Measurements from ENCODE around the gene IPO4. TPM values are rescaled to one million over a fixed set of nuclear protein-coding genes. Genes with fewer than 3 reads are reported as not detected.

IPO4 gene
- total and polyA plus RNA-seq, 4 donors: 13.6 to 32.9 (median 23.0) TPM

- TF ChIP-seq REST (IDR thresholded peaks at IDR 0.05): no peak
Measured at GRCh38 chr14:24172261-24172860, 16.3 kb downstream of the IPO4 start (continued).

DNA sequence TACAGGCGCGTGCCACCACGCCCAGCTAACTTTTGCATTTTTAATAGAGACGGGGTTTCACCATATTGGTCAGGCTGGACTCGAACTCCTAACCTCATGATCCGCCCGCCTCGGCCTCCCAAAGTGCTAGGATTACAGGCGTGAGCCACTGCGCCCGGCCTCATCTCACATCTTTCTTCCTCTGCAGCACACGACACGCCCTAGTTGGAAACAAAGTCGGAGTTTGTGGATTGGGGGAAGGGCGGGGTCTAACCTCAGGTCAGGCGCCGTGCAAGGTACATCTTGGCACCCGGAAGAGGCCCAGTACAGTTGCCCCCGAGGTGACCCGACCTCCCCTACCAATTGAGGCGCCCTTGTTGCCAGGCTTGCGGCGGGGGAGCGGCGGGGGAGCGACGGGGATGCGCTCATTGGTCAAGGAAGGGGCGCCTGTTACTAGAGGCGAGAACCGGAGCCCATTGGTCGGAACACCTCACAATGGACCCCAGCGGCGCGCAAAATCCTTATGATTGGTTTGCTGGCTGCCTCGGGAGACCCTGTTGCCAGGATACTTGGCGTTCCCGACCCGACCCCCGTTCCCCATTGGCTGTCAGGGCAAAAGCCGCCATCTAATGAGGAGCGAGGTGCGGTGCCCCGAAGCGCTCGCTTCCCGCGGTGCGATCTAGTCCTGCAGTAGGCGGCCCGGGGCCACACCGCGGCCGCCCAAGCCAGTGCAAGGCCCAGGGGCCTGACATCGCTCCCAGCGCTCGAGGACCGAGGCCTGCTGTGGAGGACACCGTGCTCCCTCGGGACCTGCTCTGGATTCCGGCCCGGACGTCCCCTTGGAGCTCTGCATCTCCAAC, 17.0 kb downstream of the IPO4 start, which contains the start of gene REC8:
Gene REC8, plus strand, starts transcription at position 659 of the 839 bp plus-strand sequence. CDS start 473 bp downstream, outside the sequence.
- Histone ChIP-seq H3K27ac (ENCODE audit: low read depth in 1 of 2, low read length in 2 of 2) (peak within 1 kb of the TSS in 1 of 2 donors; percentile 17), H3K9me3 (ENCODE audit: control insufficient read depth in 4 of 4, low read length in 3 of 4) (no peaks in the 10 kb centered on the region), H3K4me1 (ENCODE audit: control insufficient read depth in 4 of 4, insufficient read depth in 4 of 4, low read length in 3 of 4) (no peaks in the 10 kb centered on the region), H3K9ac (ENCODE audit: low read depth in 1 of 2, low read length in 2 of 2) (no peak within 1 kb of the TSS), H3K27me3 (ENCODE audit: control insufficient read depth in 4 of 4, insufficient read depth in 4 of 4, low read length in 3 of 4) (no peaks in the 10 kb centered on the region), H3K4me3 (ENCODE audit: low read depth in 1 of 3, low read length in 3 of 3) (no peak within 1 kb of the TSS), H3K36me3 (ENCODE audit: control insufficient read depth in 4 of 4, insufficient read depth in 3 of 4, low read depth in 1 of 4, low read length in 3 of 4) (peaks cover 3 to 36% (median 17%) of the 10 kb centered on the region in 4 donors)
- TF ChIP-seq SP1 (IDR thresholded peaks at IDR 0.05) (peak; percentile 47), RAD21 (IDR thresholded peaks at IDR 0.05) (no peak), RXRA (IDR thresholded peaks at IDR 0.05) (peak in 1 of 2 donors; percentile 38), NR2F2 (IDR thresholded peaks at IDR 0.05) (peak; percentile 45)
- 61% methylated on average over 63 of the region's 63 CpGs for WGBS
- peak; percentile 66 for DNase-seq (ENCODE audit: low spot score)

DNA sequence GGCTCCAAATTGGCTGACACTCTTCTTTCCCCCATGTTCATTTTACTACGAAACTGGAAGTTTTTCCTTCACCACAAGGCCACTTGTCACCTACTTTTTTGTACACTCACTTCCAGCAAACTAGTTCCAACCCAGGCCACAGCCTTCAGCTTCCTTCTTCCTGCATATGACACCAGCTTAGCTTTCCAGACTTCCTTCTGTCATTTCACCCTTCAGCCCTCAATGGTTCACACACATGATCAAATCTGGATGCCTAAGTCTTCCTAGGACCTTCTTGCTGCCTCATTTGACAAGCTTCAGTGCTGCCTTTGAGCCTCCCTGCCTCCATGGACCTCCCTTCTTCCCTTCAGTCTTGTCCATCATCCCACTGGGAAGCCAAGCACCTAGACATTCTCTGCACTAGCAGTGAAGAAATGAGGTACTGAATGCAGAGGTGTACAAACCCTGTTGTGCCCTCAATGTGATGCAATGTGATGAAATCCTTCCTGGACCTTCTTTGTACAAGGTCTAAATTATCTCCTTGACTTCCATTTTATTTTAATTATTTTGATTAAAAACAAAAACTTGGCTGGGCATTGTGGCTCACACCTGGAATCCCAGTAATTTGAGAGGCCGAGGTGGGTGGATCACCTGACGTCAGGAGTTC, 21.0 kb downstream of the IPO4 start:
- H3K27ac ChIP-seq (ENCODE audit: low read depth in 1 of 2, low read length in 2 of 2): no peak overlapping the region
- DNase-seq (ENCODE audit: low spot score): no peak
- H3K9ac ChIP-seq (ENCODE audit: low read depth in 1 of 2, low read length in 2 of 2): no peak overlapping the region
- H3K27me3 ChIP-seq (ENCODE audit: control insufficient read depth in 4 of 4, insufficient read depth in 4 of 4, low read length in 3 of 4): no peaks in the 10 kb centered on the region
- H3K4me3 ChIP-seq (ENCODE audit: low read depth in 1 of 3, low read length in 3 of 3): no peak overlapping the region
- peaks cover 2 to 11% (median 6%) of the 10 kb centered on the region in 4 donors for H3K4me1 ChIP-seq (ENCODE audit: control insufficient read depth in 4 of 4, insufficient read depth in 4 of 4, low read length in 3 of 4)
- WGBS: 88% methylated on average over 3 of the region's 3 CpGs
- TF ChIP-seq FOXA1 (IDR thresholded peaks at IDR 0.05): no peak
- no peak for TF ChIP-seq RAD21 (IDR thresholded peaks at IDR 0.05)
- no peak for TF ChIP-seq NR2F2 (IDR thresholded peaks at IDR 0.05)
- H3K36me3 ChIP-seq (ENCODE audit: control insufficient read depth in 4 of 4, insufficient read depth in 3 of 4, low read depth in 1 of 4, low read length in 3 of 4): peaks cover 23 to 56% (median 40%) of the 10 kb centered on the region in 4 donors
- H3K9me3 ChIP-seq (ENCODE audit: control insufficient read depth in 4 of 4, low read length in 3 of 4): no peaks in the 10 kb centered on the region

DNA sequence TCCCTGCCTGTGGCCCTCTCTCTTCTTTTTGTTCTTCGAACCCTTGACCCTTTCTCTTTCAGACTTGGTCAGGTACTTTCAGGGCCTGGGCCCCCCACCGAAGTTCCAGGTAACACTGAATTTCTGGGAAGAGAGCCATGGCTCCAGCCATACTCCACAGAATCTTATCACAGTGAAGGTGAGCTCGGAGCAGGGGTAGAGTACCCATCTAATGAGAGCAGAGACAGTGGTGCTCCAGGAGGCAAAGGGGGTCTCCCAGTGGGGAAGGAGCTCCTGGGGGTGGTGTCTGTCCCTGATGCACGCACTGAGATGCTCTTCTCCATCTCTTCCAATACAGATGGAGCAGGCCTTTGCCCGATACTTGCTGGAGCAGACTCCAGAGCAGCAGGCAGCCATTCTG, 22.8 kb downstream of the IPO4 start:
- WGBS: 93% methylated on average over 5 of the region's 5 CpGs
- peaks cover 20 to 55% (median 39%) of the 10 kb centered on the region in 4 donors for H3K36me3 ChIP-seq (ENCODE audit: control insufficient read depth in 4 of 4, insufficient read depth in 3 of 4, low read depth in 1 of 4, low read length in 3 of 4)
- no peaks in the 10 kb centered on the region for H3K27me3 ChIP-seq (ENCODE audit: control insufficient read depth in 4 of 4, insufficient read depth in 4 of 4, low read length in 3 of 4)
- H3K4me3 ChIP-seq (ENCODE audit: low read depth in 1 of 3, low read length in 3 of 3): no peak overlapping the region
- H3K9ac ChIP-seq (ENCODE audit: low read depth in 1 of 2, low read length in 2 of 2): no peak overlapping the region
- no peak overlapping the region for H3K27ac ChIP-seq (ENCODE audit: low read depth in 1 of 2, low read length in 2 of 2)
- DNase-seq (ENCODE audit: low spot score): no peak
- peaks cover 2 to 22% (median 17%) of the 10 kb centered on the region in 4 donors for H3K4me1 ChIP-seq (ENCODE audit: control insufficient read depth in 4 of 4, insufficient read depth in 4 of 4, low read length in 3 of 4)
- no peaks in the 10 kb centered on the region for H3K9me3 ChIP-seq (ENCODE audit: control insufficient read depth in 4 of 4, low read length in 3 of 4)
- TF ChIP-seq NR2F2 (IDR thresholded peaks at IDR 0.05): no peak
- no peak for TF ChIP-seq MAX (IDR thresholded peaks at IDR 0.05)
- TF ChIP-seq RXRA (IDR thresholded peaks at IDR 0.05): no peak
- no peak for TF ChIP-seq RAD21 (IDR thresholded peaks at IDR 0.05)
- TF ChIP-seq HNF4A (conservative IDR thresholded peaks at IDR 0.05): no peak
- TF ChIP-seq ATF3 (IDR thresholded peaks at IDR 0.05): no peak
- TF ChIP-seq, protein P1, sequence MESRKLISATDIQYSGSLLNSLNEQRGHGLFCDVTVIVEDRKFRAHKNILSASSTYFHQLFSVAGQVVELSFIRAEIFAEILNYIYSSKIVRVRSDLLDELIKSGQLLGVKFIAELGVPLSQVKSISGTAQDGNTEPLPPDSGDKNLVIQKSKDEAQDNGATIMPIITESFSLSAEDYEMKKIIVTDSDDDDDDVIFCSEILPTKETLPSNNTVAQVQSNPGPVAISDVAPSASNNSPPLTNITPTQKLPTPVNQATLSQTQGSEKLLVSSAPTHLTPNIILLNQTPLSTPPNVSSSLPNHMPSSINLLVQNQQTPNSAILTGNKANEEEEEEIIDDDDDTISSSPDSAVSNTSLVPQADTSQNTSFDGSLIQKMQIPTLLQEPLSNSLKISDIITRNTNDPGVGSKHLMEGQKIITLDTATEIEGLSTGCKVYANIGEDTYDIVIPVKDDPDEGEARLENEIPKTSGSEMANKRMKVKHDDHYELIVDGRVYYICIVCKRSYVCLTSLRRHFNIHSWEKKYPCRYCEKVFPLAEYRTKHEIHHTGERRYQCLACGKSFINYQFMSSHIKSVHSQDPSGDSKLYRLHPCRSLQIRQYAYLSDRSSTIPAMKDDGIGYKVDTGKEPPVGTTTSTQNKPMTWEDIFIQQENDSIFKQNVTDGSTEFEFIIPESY (IDR thresholded peaks at IDR 0.05): no peak
- no peak for TF ChIP-seq CTCF (IDR thresholded peaks at IDR 0.05; ENCODE audit: low read depth, low read length, missing input control)
- TF ChIP-seq TAF1 (conservative IDR thresholded peaks at IDR 0.05): no peak
- no peak for TF ChIP-seq SP1 (IDR thresholded peaks at IDR 0.05)
- no peak for TF ChIP-seq YY1 (IDR thresholded peaks at IDR 0.05)
- TF ChIP-seq HNF4G (IDR thresholded peaks at IDR 0.05): no peak
- TF ChIP-seq JUND (IDR thresholded peaks at IDR 0.05): no peak

All from liver (tissue), 9 donors.